OCI-LY7 (cell line): Measurements from ENCODE around the gene DMXL1.

ENCODE experiments used
- CTCF ChIP-seq: fragments of 200-600 bp; sonication (generic); conservative IDR thresholded peaks from 2 replicates; pipeline ENCODE4 v1.5.1; 2014; ENCODE audit warnings: mild to moderate bottlenecking, antibody characterized with exemption, low read length, moderate library complexity, mixed read lengths
- EZH2phosphoT487 ChIP-seq: fragments of 200-600 bp; sonication (generic); IDR thresholded peaks from 2 replicates; pipeline ENCODE4 v1.6.1; 2018; ENCODE audit warnings: low read depth, borderline replicate concordance, mild to moderate bottlenecking, mixed run types, antibody characterized with exemption, low read length, moderate library complexity, mixed read lengths

DNA sequence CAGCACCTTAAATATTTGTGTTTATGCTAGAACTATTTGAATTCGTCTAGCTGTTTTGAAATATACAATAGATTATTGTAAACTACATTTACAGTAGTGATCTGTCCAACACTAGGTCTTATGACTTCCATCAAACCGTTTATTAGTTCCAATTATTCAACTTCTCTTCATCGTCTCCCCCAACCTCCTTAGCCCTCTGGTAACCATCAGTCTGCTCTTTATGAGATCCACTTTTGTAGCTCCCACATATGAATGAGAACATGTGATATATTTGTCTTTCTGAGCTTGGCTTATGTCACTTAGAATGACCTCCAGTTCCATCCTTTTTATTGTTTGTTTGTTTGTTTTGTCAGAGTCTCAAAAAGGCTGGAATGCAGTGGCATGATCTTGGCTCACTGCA is 11.8 kb downstream of the DMXL1 start:
- no peak for TF ChIP-seq EZH2phosphoT487
- no peak for TF ChIP-seq CTCF
